Stomach (tissue), 4 donors: ENCODE data around the gene PDLIM4.

ENCODE experiments used
- CTCF ChIP-seq, 7 experiments: fragments of 450-650 bp in 4 of 7; fragments of 200-600 bp in 3 of 7; sonication (generic) in 3 of 7; IDR thresholded peaks; one replicate each; pipeline ENCODE4 v1.5.1; 2016 to 2019; ENCODE audit warnings: antibody characterized with exemption in 7 of 7, control low read depth in 2 of 7, mild to moderate bottlenecking in 1 of 7
- EP300 ChIP-seq: sonication (generic); formaldehyde crosslinking; IDR thresholded peaks from one replicate; pipeline ENCODE4 v1.6.1; 2017; ENCODE audit warnings: antibody characterized with exemption
- POLR2A ChIP-seq, 4 donors: fragments of 450-650 bp; IDR thresholded peaks; one replicate each; pipeline ENCODE4 v1.6.1; 2016; ENCODE audit warnings: antibody characterized with exemption in 4 of 4, control low read depth in 2 of 4, mild to moderate bottlenecking in 1 of 4, moderate library complexity in 1 of 4
- POLR2AphosphoS5 ChIP-seq, 3 donors: sonication (generic); formaldehyde crosslinking; IDR thresholded peaks; one replicate each; pipeline ENCODE4 v1.6.1; 2016; ENCODE audit warnings: antibody characterized with exemption in 3 of 3

- TF ChIP-seq CTCF (IDR thresholded peaks at IDR 0.05): no peak
- TF ChIP-seq EP300: no peak
- no peak for TF ChIP-seq POLR2A (IDR thresholded peaks at IDR 0.05)
- TF ChIP-seq POLR2AphosphoS5 (IDR thresholded peaks at IDR 0.05): no peak
Measured at GRCh38 chr5:132271251-132272246, 14.1 kb downstream of the PDLIM4 start.
